Activated naive CD4-positive, alpha-beta T cell treated with anti-CD3 and anti-CD28 coated beads, Interleukin-2, amount 50 U/mL, for 16 hours (primary cell): Measurements from ENCODE around the gene SLA2.
"Not testable (repeated sequence)": the region's sequence is repeated elsewhere in the genome, so short reads cannot be mapped to it uniquely, and the experiment has no call there.

Experiments used
- DNase-seq: peaks from one replicate; pipeline ENCODE4 v3.0.0-alpha.2; 2020

Gene SLA2

GRCh38 chr20:36573103-36573797 lies 72.7 kb downstream of the SLA2 start, which contains the start of gene TGIF2:
Gene TGIF2, plus strand, starts transcription at chr20:36573597. Its CDS starts 5,178 bp downstream, at chr20:36578775.
- DNase-seq = peak; percentile 87

GRCh38 chr20:36572701-36573102 lies 73.3 kb downstream of the SLA2 start:
- DNase-seq = peak; percentile 81

DNA sequence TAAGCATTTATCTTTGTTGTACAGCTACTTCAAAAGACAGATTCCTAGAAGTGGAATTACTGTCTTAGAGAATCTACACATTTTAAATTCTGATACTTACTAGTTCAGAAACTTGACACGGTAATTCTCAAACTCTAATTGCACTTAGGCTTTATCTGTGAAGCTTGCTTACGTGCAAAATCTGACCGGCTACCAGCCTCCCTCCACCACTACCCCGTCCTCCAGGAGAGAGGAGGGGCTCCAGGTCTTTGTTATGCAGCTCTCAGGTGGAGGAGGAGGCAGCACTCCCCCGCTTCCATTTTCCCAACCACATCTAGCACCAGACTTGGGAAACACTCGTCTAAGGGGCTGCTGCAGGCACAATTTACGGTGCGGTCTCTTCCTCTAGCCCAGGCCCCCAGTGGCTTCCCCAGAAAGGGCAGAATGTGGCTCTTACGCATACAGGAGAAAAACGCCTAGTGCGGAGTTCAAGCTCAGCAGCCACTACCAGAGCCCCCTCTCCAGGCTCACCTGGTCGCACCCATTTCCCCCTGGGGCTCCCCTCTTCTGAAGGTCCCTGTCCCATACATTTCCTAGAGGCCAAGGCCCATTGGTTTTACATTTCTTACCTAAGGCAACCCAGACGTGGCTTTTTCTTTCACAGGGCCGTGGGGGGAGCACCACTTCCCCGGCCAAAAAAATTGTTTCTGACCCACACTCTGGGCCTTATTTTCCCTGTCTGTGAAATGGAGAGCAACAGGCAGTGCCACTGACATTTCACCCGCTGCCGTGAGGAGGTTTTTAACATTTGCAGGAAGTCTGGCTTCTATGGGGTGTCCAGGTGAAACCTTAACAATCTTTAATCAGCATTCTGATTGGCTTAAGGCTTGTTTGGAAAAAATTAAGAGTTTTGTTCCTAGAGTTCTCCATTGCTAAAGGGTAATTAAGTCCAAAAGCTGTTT lies 74.2 kb downstream of the SLA2 start:
- DNase-seq = no peak

DNA sequence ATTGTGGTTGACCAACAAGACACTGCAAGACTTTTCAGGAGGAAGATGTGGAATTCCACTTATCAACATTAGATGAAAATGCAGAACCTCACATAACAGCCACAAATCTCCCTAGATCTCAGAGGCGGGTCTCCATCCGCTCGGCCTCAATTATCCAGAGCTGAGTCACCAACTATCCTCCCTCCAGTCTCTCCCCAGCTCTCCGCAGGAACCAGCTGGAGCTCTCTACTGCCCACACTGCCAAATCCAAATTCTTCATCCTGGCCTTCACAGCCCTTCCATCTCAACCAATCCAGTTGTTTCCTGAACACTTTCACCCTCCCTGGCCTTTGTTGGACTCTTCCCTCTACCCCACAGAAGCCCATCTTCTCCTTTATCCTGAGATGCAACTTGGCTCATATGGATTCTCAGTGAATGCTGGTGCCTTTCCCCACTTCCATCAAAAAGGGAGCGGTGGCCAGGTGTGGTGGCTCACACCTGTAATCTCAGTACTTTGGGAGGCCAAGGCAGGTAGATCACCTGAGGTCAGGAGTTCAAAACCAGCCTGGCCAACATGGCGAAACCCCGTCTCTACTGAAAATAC lies 76.1 kb downstream of the SLA2 start:
- no peak for DNase-seq

DNA sequence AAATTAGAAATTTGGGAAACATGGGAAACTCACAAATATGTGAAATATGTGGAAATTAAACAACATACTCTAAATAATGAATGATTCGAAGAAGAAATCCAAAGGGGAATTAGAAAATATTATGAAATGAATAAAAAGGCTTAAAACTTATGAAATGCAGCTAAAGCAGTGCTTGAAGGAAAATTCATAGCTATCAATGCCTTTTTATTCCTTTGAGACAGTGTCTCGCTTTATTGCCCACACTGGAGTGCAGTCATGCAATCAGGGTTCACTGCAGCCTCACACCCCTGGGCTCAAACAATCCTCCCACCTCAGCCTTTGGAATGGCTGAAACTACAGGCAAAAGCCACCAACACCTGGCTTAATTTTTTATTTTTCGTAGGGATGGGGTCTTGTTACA lies 80.5 kb downstream of the SLA2 start:
- DNase-seq = no peak

DNA sequence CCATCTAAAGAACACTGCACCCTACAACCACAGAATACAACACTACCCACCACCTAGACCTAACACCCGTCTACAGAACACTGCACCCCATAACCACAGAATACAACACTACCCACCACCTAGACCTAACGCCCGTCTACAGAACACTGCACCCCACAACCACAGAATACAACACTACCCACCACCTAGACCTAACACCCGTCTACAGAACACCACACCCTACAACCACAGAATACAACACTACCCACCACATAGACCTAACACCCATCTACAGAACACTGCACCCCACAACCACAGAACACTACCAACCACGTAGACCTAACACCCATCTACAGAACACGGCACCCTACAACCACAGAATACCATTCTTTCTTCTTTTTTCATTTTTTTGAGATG lies 81.3 kb downstream of the SLA2 start:
- DNase-seq = not testable (repeated sequence)

- not testable (repeated sequence) for DNase-seq
Measured at GRCh38 chr20:36564078-36564725, 81.8 kb downstream of the SLA2 start.

- no peak for DNase-seq
Measured at GRCh38 chr20:36563374-36563773, 82.6 kb downstream of the SLA2 start.

DNA sequence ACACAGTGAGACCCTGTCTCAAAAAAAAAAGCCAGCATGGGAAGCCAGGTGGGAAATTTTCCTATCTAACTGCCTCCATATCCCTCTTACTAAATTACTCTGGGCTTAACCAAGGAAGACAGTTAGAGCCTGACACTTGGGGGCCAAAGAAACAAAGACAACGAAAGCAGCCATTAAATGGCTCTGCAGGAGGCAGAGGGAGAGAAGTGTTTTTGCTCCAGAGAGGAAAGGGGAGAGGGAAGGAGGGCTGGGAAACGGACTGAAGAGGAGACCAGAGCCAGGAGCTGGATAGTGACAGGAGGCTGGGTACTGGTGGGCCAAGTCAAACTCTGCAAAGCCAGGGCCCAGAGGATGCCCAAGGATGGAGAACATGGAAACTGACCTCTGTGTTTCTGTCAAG lies 83.3 kb downstream of the SLA2 start:
- no peak for DNase-seq
